DND-41 (cell line): ENCODE measurements around the gene COA5.

Experiments
- ATAC-seq: fragments of 200-7000 bp; cut with Tn5 transposase; 3 replicates; pipeline ENCODE4 v1.9.1; 2021; ENCODE audit warnings: low read depth; ENCODE audit not compliant: insufficient read depth
- DNase-seq: peaks from one replicate; pipeline ENCODE4 v3.0.0-alpha.2; 2020
- H2AFZ ChIP-seq: 2 replicates; pipeline ENCODE4 v1.6.0; 2012; ENCODE audit warnings: low read depth, low read length
- H3K27ac ChIP-seq: 2 replicates; pipeline ENCODE4 v1.5.1; 2012; ENCODE audit warnings: low read length, inconsistent platforms
- H3K27me3 ChIP-seq: fragments of 200-600 bp; sonication (generic); 2 replicates; pipeline ENCODE4 v1.6.0; 2012; ENCODE audit warnings: low read length, mild to moderate bottlenecking, inconsistent platforms; ENCODE audit not compliant: insufficient read depth, poor library complexity
- H3K36me3 ChIP-seq: 2 replicates; pipeline ENCODE4 v1.5.1; 2012; ENCODE audit warnings: low read length, inconsistent platforms; ENCODE audit not compliant: insufficient read depth
- H3K4me1 ChIP-seq: 2 replicates; pipeline ENCODE4 v1.5.1; 2012; ENCODE audit warnings: mild to moderate bottlenecking, low read length; ENCODE audit not compliant: insufficient read depth
- H3K4me2 ChIP-seq: 2 replicates; pipeline ENCODE4 v1.6.0; 2012; ENCODE audit warnings: mild to moderate bottlenecking, moderate library complexity, low read length, inconsistent platforms; ENCODE audit not compliant: insufficient read depth
- H3K4me3 ChIP-seq, 2 experiments: fragments of 200-600 bp in 1 of 2; shearing (Covaris generic) in 1 of 2; 2 replicates each; pipeline ENCODE4 v1.5.1; 2012 to 2016; ENCODE audit warnings: inconsistent platforms in 2 of 2, low read length in 2 of 2, mild to moderate bottlenecking in 2 of 2, low read depth in 1 of 2, moderate library complexity in 1 of 2
- H3K79me2 ChIP-seq: 2 replicates; pipeline ENCODE4 v1.6.0; 2012; ENCODE audit warnings: low read length, inconsistent platforms; ENCODE audit not compliant: insufficient read depth
- H3K9ac ChIP-seq: 2 replicates; pipeline ENCODE4 v1.6.0; 2012; ENCODE audit warnings: low read depth, mild to moderate bottlenecking, inconsistent platforms, low read length, moderate library complexity
- H3K9me3 ChIP-seq: 2 replicates; pipeline ENCODE4 v1.5.1; 2012; ENCODE audit warnings: low read length, moderate library complexity, mild to moderate bottlenecking, inconsistent platforms; ENCODE audit not compliant: insufficient read depth, severe bottlenecking
- H4K20me1 ChIP-seq: 2 replicates; pipeline ENCODE4 v1.6.0; 2012; ENCODE audit warnings: low read length; ENCODE audit not compliant: insufficient read depth
- CTCF ChIP-seq: IDR thresholded peaks from 2 replicates; pipeline ENCODE4 v1.5.1; 2012; ENCODE audit warnings: borderline replicate concordance, low read length, moderate library complexity, mild to moderate bottlenecking; ENCODE audit not compliant: poor library complexity, severe bottlenecking; ENCODE audit errors: extremely low read depth
- EZH2 ChIP-seq: IDR thresholded peaks from 3 replicates; pipeline ENCODE4 v1.6.1; 2012; ENCODE audit warnings: borderline replicate concordance, low read depth, mild to moderate bottlenecking, moderate library complexity, low read length, inconsistent platforms; ENCODE audit not compliant: severe bottlenecking

The COA5 gene

GRCh38 chr2:98561902-98562695 lies 46.2 kb downstream of the COA5 start:
- H3K27me3 ChIP-seq = no peaks in the 10 kb centered on the region
- H2AFZ ChIP-seq = no peak overlapping the region
- H3K4me2 ChIP-seq = no peak overlapping the region
- no peaks in the 10 kb centered on the region for H3K9me3 ChIP-seq
- DNase-seq (no peak), ATAC-seq (no peak)
- H3K9ac ChIP-seq = no peak overlapping the region
- peaks cover 72% of the 10 kb centered on the region for H3K36me3 ChIP-seq
- no peaks in the 10 kb centered on the region for H4K20me1 ChIP-seq
- TF ChIP-seq EZH2 (no peak), CTCF (no peak)
- H3K27ac ChIP-seq = peak overlapping the region; percentile 34; the same call in 1 of the 2 replicates
- peaks cover 36% of the 10 kb centered on the region for H3K4me1 ChIP-seq
- H3K79me2 ChIP-seq = no peaks in the 10 kb centered on the region
- no peak overlapping the region for H3K4me3 ChIP-seq

GRCh38 chr2:98561018-98561417 lies 47.3 kb downstream of the COA5 start:
- no peak for TF ChIP-seq CTCF
- TF ChIP-seq EZH2 = no peak
- H4K20me1 ChIP-seq = no peaks in the 10 kb centered on the region
- no peaks in the 10 kb centered on the region for H3K27me3 ChIP-seq
- H3K9ac ChIP-seq = no peak overlapping the region
- H3K4me3 ChIP-seq = no peak overlapping the region
- no peaks in the 10 kb centered on the region for H3K9me3 ChIP-seq
- peaks cover 47% of the 10 kb centered on the region for H3K4me1 ChIP-seq
- ATAC-seq (no peak), DNase-seq (no peak)
- no peaks in the 10 kb centered on the region for H3K79me2 ChIP-seq
- no peak overlapping the region for H3K4me2 ChIP-seq
- peaks cover 67% of the 10 kb centered on the region for H3K36me3 ChIP-seq
- H2AFZ ChIP-seq = no peak overlapping the region
- H3K27ac ChIP-seq = no peak overlapping the region

GRCh38 chr2:98560256-98560771 lies 48.0 kb downstream of the COA5 start:
- H3K27ac ChIP-seq = 0 out of 2 replicates have a peak overlapping the region, but pooled peaks have one; percentile 8
- DNase-seq (no peak), ATAC-seq (no peak)
- H3K4me2 ChIP-seq = no peak overlapping the region
- H3K9me3 ChIP-seq = no peaks in the 10 kb centered on the region
- peaks cover 67% of the 10 kb centered on the region for H3K36me3 ChIP-seq
- no peaks in the 10 kb centered on the region for H3K27me3 ChIP-seq
- H2AFZ ChIP-seq = no peak overlapping the region
- H3K4me3 ChIP-seq = no peak overlapping the region
- H3K9ac ChIP-seq = no peak overlapping the region
- peaks cover 48% of the 10 kb centered on the region for H3K4me1 ChIP-seq
- no peaks in the 10 kb centered on the region for H3K79me2 ChIP-seq
- TF ChIP-seq EZH2 = no peak
- no peaks in the 10 kb centered on the region for H4K20me1 ChIP-seq

GRCh38 chr2:98559581-98559980 lies 48.7 kb downstream of the COA5 start:
- ATAC-seq = no peak
- no peak for DNase-seq
- H3K27ac ChIP-seq = no peak overlapping the region
- no peak overlapping the region for H3K9ac ChIP-seq
- no peak overlapping the region for H3K4me3 ChIP-seq
- no peaks in the 10 kb centered on the region for H4K20me1 ChIP-seq
- H3K79me2 ChIP-seq = no peaks in the 10 kb centered on the region
- H3K9me3 ChIP-seq = no peaks in the 10 kb centered on the region
- peaks cover 46% of the 10 kb centered on the region for H3K4me1 ChIP-seq
- TF ChIP-seq CTCF (no peak), EZH2 (no peak)
- no peaks in the 10 kb centered on the region for H3K27me3 ChIP-seq
- peaks cover 69% of the 10 kb centered on the region for H3K36me3 ChIP-seq
- no peak overlapping the region for H2AFZ ChIP-seq
- no peak overlapping the region for H3K4me2 ChIP-seq
